HepG2 (cell line): Measurements from ENCODE around the gene SLC35F3. TPM values are rescaled to one million over a fixed set of nuclear protein-coding genes. Genes with fewer than 3 reads are reported as not detected.

Source experiments
- ATAC-seq: fragments of 200-7000 bp; cut with Tn5 transposase; 3 replicates; pipeline ENCODE4 v1.9.1; 2020; ENCODE audit warnings: mild to moderate bottlenecking, moderate library complexity
- BruUV-seq: library from RNA; stranded (reverse); fragments of 400-500 nt; replicated peaks from 2 replicates; lab custom pipeline; 2021; lab: Mats Ljungman, UMichigan
- CTCF ChIA-PET: fragments of 300-600 bp; formaldehyde crosslinking; extraction: SDS; loops from one replicate; lab custom pipeline; 2021; ENCODE audit warnings: low total read pairs, inconsistent platforms, low intra/inter-chr PET ratio; lab: Yijun Ruan, JAX
- POLR2A ChIA-PET: fragments of 350-600 bp; sonication (Branson Sonifier 250); formaldehyde crosslinking; loops from one replicate; lab custom pipeline; 2020; ENCODE audit warnings: antibody characterized with exemption, inconsistent platforms; lab: Yijun Ruan, JAX
- DNase-seq: peaks from one replicate; pipeline ENCODE4 v3.0.0-alpha.2; 2015; ENCODE audit warnings: low spot score
- FAIRE-seq: peaks from 3 replicates; lab custom pipeline; 2011; peaks lifted over from hg19 to GRCh38; lab: Jason Lieb, UNC
- H2AFZ ChIP-seq: one replicate; pipeline ENCODE4 v1.6.1; 2011; ENCODE audit warnings: low read length, inconsistent platforms
- H3K27ac ChIP-seq: fragments of 300-600 bp; 3 replicates; pipeline ENCODE4 v1.8.0; 2011; ENCODE audit warnings: mixed run types, mild to moderate bottlenecking, mixed read lengths, low read length, inconsistent platforms; ENCODE audit not compliant: insufficient read depth; ENCODE audit errors: extremely low read length
- H3K27me3 ChIP-seq, 2 experiments: fragments of 200-600 bp in 1 of 2; 2 replicates in 1 of 2; 3 replicates in 1 of 2; pipeline versions ENCODE4 v1.6.0 to v1.8.0; 2011; ENCODE audit warnings: low read length in 2 of 2, mild to moderate bottlenecking in 2 of 2, moderate library complexity in 2 of 2, inconsistent platforms in 1 of 2; ENCODE audit not compliant: insufficient read depth in 2 of 2, control insufficient read depth in 1 of 2
- H3K36me3 ChIP-seq, 2 experiments: fragments of 200-600 bp in 1 of 2; replicated peaks in 1 of 2; 2 replicates in 1 of 2; 3 replicates in 1 of 2; pipeline versions ENCODE4 v1.5.1 to v1.8.0; 2011; ENCODE audit warnings: low read length in 2 of 2, inconsistent platforms in 1 of 2; ENCODE audit not compliant: insufficient read depth in 2 of 2, control insufficient read depth in 1 of 2
- H3K4me1 ChIP-seq: 2 replicates; pipeline ENCODE4 v1.5.1; 2012; ENCODE audit warnings: low read length, inconsistent platforms; ENCODE audit not compliant: insufficient read depth
- H3K4me2 ChIP-seq: 2 replicates; pipeline ENCODE4 v1.6.0; 2011; ENCODE audit warnings: low read depth, low read length, inconsistent platforms
- H3K4me3 ChIP-seq, 3 experiments: fragments of 200-600 bp in 1 of 3; sonication (generic), shearing (Covaris generic) in 1 of 3; replicated peaks in 1 of 3; 2 replicates each; pipeline ENCODE4 v1.5.1; 2011 to 2016; ENCODE audit warnings: low read length in 3 of 3, inconsistent platforms in 2 of 3, low read depth in 2 of 3, mild to moderate bottlenecking in 2 of 3, control low read depth in 1 of 3, mixed read lengths in 1 of 3; ENCODE audit not compliant: insufficient read depth in 1 of 3
- H3K79me2 ChIP-seq: one replicate; pipeline ENCODE4 v1.6.1; 2011; ENCODE audit warnings: low read length, inconsistent platforms; ENCODE audit not compliant: insufficient read depth
- H3K9ac ChIP-seq: 2 replicates; pipeline ENCODE4 v1.6.0; 2011; ENCODE audit warnings: mild to moderate bottlenecking, low read depth, low read length, inconsistent platforms; ENCODE audit not compliant: insufficient read depth
- H3K9me3 ChIP-seq: 2 replicates; pipeline ENCODE4 v1.5.1; 2012; ENCODE audit warnings: mild to moderate bottlenecking, low read length
- H4K20me1 ChIP-seq: 2 replicates; pipeline ENCODE4 v1.6.0; 2011; ENCODE audit warnings: inconsistent platforms, mild to moderate bottlenecking, low read length, moderate library complexity; ENCODE audit not compliant: insufficient read depth
- KDM3A ChIP-seq: IDR thresholded peaks from 2 replicates; pipeline ENCODE4 v1.6.1; 2018; ENCODE audit warnings: low read depth, missing compliant biosample characterization
- MTF1 ChIP-seq: sonication (generic); formaldehyde crosslinking; IDR thresholded peaks from 2 replicates; pipeline ENCODE4 v1.5.0; 2020; ENCODE audit warnings: missing genetic modification reagents
- RNF2 ChIP-seq: fragments of 450-650 bp; conservative IDR thresholded peaks from 2 replicates; pipeline ENCODE4 v1.6.1; 2016; ENCODE audit warnings: low read depth
- ZKSCAN1 ChIP-seq: fragments of 150-350 bp; IDR thresholded peaks from 2 replicates; pipeline ENCODE4 v1.6.1; 2014; ENCODE audit warnings: low read length
- ZNF251 ChIP-seq: sonication (generic); formaldehyde crosslinking; IDR thresholded peaks from 2 replicates; pipeline ENCODE4 v1.9.0; 2021; ENCODE audit warnings: mild to moderate bottlenecking, missing genetic modification reagents
- ZNF335 ChIP-seq: sonication (generic); formaldehyde crosslinking; IDR thresholded peaks from 2 replicates; pipeline ENCODE4 v1.4.0; 2020; ENCODE audit warnings: missing genetic modification reagents
- ZNF724P ChIP-seq: sonication (generic); formaldehyde crosslinking; IDR thresholded peaks from 2 replicates; pipeline ENCODE4 v1.8.0; 2022; ENCODE audit warnings: missing genetic modification reagents, borderline replicate concordance
- ZNF746 ChIP-seq: sonication (generic); formaldehyde crosslinking; IDR thresholded peaks from 2 replicates; pipeline ENCODE4 v1.8.0; 2022; ENCODE audit warnings: mild to moderate bottlenecking, missing genetic modification reagents
- ZNF768 ChIP-seq: sonication (generic); formaldehyde crosslinking; IDR thresholded peaks from 2 replicates; pipeline ENCODE4 v1.4.0; 2020; ENCODE audit warnings: missing genetic modification reagents
- WGBS: methylation state at CpG from one replicate; pipeline ENCODE4 v1.1.6; 2017; ENCODE audit warnings: low lambda C conversion rate; 5-methylcytosine and 5-hydroxymethylcytosine counted together
- in situ Hi-C: cut with HindIII; loops from 2 replicates; pipeline ENCODE4 v1.10.0; 2017; ENCODE audit warnings: low pct_unique_long_range_greater_than_20kb; ENCODE audit not compliant: extremely low pct_ligation_motif_present
- intact Hi-C: fragments of 100-400 bp; cut with micrococcal nuclease; formaldehyde crosslinking; loops from one replicate; pipeline ENCODE4 v1.10.0; 2022; ENCODE audit not compliant: unreplicated experiment
- polyA plus RNA-seq, 8 experiments: library from polyadenylated mRNA; depleted of rRNA in 3 of 8; stranded (reverse) in 7 of 8; unstranded in 1 of 8; fragments of >200 nt; fragmentation: Illumina TruSeq in 4 of 8; extraction: Trizol in 4 of 8; gene quantifications; 2 replicates each; pipeline versions ENCODE4 v1.2.1 to v1.2.3, GENCODE V29; 2011 to 2016; ENCODE audit warnings: low read depth in 4 of 8, missing spikeins in 1 of 8, mixed read lengths in 1 of 8; ENCODE audit not compliant: insufficient read depth in 1 of 8
- total RNA-seq, 5 experiments: library from RNA; depleted of rRNA; stranded (reverse); fragments of >200 nt; fragmentation: Illumina TruSeq; extraction: Trizol; gene quantifications; 2 replicates each; pipeline ENCODE4 v1.2.3, GENCODE V29; 2016; ENCODE audit warnings: low read depth in 1 of 5
- TF ChIP-seq, protein P1 (sequence below): sonication (generic); formaldehyde crosslinking; IDR thresholded peaks from 2 replicates; pipeline ENCODE4 v1.4.0; 2020; ENCODE audit warnings: missing genetic modification reagents, borderline replicate concordance
- TF ChIP-seq, protein P2 (sequence below): sonication (generic); formaldehyde crosslinking; IDR thresholded peaks from 2 replicates; pipeline ENCODE4 v1.8.0; 2022; ENCODE audit warnings: mild to moderate bottlenecking, missing genetic modification reagents

Gene SLC35F3
- total and polyA plus RNA-seq, 2 of the 13 experiments (the other 11 are each of a cell fraction or from before 2014, with no cell fraction given), result not detected

GRCh38 chr1:234185438-234185837 lies 281.0 kb downstream of the SLC35F3 start:
- H3K27ac ChIP-seq, result no peak overlapping the region
- ATAC-seq, result no peak

More at GRCh38 chr1:234185438-234185837, 281.0 kb downstream of the SLC35F3 start:
- ChIA-PET POLR2A (no interaction called here), CTCF (no interaction called here)
- BruUV-seq, result no TSS peak
- in situ Hi-C loops (no loop called here), intact Hi-C loops (no loop called here)
- Histone ChIP-seq H3K9me3 (no peaks in the 10 kb centered on the region), H3K27me3 (peaks cover 0 to 4% of the 10 kb centered on the region in 2 experiments; a peak in 3 of 5 replicates), H3K4me2 (no peak overlapping the region), H3K9ac (no peak overlapping the region), H2AFZ (no peak overlapping the region), H4K20me1 (no peaks in the 10 kb centered on the region), H3K4me3 (no peak overlapping the region), H3K4me1 (no peaks in the 10 kb centered on the region), H3K79me2 (no peaks in the 10 kb centered on the region), H3K36me3 (no peaks in the 10 kb centered on the region)
- no peak for DNase-seq
- TF ChIP-seq ZNF335 (CRISPR knock-in tag), result no peak
- no peak for TF ChIP-seq ZNF251 (CRISPR knock-in tag)
- no peak for TF ChIP-seq ZNF768 (CRISPR knock-in tag)
- TF ChIP-seq ZNF724P, result no peak
- no peak for TF ChIP-seq RNF2
- TF ChIP-seq ZNF746 (CRISPR knock-in tag), result no peak
- TF ChIP-seq, protein P1, sequence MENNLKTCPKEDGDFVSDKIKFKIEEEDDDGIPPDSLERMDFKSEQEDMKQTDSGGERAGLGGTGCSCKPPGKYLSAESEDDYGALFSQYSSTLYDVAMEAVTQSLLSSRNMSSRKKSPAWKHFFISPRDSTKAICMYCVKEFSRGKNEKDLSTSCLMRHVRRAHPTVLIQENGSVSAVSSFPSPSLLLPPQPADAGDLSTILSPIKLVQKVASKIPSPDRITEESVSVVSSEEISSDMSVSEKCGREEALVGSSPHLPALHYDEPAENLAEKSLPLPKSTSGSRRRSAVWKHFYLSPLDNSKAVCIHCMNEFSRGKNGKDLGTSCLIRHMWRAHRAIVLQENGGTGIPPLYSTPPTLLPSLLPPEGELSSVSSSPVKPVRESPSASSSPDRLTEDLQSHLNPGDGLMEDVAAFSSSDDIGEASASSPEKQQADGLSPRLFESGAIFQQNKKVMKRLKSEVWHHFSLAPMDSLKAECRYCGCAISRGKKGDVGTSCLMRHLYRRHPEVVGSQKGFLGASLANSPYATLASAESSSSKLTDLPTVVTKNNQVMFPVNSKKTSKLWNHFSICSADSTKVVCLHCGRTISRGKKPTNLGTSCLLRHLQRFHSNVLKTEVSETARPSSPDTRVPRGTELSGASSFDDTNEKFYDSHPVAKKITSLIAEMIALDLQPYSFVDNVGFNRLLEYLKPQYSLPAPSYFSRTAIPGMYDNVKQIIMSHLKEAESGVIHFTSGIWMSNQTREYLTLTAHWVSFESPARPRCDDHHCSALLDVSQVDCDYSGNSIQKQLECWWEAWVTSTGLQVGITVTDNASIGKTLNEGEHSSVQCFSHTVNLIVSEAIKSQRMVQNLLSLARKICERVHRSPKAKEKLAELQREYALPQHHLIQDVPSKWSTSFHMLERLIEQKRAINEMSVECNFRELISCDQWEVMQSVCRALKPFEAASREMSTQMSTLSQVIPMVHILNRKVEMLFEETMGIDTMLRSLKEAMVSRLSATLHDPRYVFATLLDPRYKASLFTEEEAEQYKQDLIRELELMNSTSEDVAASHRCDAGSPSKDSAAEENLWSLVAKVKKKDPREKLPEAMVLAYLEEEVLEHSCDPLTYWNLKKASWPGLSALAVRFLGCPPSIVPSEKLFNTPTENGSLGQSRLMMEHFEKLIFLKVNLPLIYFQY, result no peak
- TF ChIP-seq, protein P2, sequence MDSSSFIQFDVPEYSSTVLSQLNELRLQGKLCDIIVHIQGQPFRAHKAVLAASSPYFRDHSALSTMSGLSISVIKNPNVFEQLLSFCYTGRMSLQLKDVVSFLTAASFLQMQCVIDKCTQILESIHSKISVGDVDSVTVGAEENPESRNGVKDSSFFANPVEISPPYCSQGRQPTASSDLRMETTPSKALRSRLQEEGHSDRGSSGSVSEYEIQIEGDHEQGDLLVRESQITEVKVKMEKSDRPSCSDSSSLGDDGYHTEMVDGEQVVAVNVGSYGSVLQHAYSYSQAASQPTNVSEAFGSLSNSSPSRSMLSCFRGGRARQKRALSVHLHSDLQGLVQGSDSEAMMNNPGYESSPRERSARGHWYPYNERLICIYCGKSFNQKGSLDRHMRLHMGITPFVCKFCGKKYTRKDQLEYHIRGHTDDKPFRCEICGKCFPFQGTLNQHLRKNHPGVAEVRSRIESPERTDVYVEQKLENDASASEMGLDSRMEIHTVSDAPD (CRISPR knock-in tag), result no peak
- no peak for TF ChIP-seq MTF1 (CRISPR knock-in tag)
- no peak for TF ChIP-seq ZKSCAN1
- TF ChIP-seq KDM3A (CRISPR knock-in tag), result no peak
- WGBS, result 0% methylated on average over 1 of the region's 1 CpG
- no peak for FAIRE-seq
